Liver (tissue), 9 donors: ENCODE results near the gene CREG2. TPM values are rescaled to one million over a fixed set of nuclear protein-coding genes. Genes with fewer than 3 reads are reported as not detected.

Source experiments
- DNase-seq: peaks from one replicate; pipeline ENCODE4 v3.0.0-alpha.2; 2017; ENCODE audit warnings: low spot score
- H3K27ac ChIP-seq, 2 donors: one replicate each; pipeline ENCODE4 v1.7.0; 2013; ENCODE audit warnings: inconsistent platforms in 2 of 2, low read length in 2 of 2, control low read depth in 1 of 2, low read depth in 1 of 2, mild to moderate bottlenecking in 1 of 2
- H3K27me3 ChIP-seq, 4 donors: one replicate each; pipeline versions ENCODE4 v1.6.1 to v1.7.0; 2013; ENCODE audit warnings: low read length in 3 of 4, inconsistent platforms in 1 of 4, mild to moderate bottlenecking in 1 of 4, moderate library complexity in 1 of 4; ENCODE audit not compliant: control insufficient read depth in 4 of 4, insufficient read depth in 4 of 4
- H3K36me3 ChIP-seq, 4 donors: one replicate each; pipeline versions ENCODE4 v1.6.1 to v1.7.0; 2013; ENCODE audit warnings: low read length in 3 of 4, mild to moderate bottlenecking in 3 of 4, low read depth in 1 of 4, moderate library complexity in 1 of 4; ENCODE audit not compliant: control insufficient read depth in 4 of 4, insufficient read depth in 3 of 4
- H3K4me1 ChIP-seq, 4 donors: one replicate each; pipeline versions ENCODE4 v1.6.1 to v1.7.0; 2013; ENCODE audit warnings: low read length in 3 of 4, mild to moderate bottlenecking in 3 of 4, moderate library complexity in 1 of 4; ENCODE audit not compliant: control insufficient read depth in 4 of 4, insufficient read depth in 4 of 4
- H3K4me3 ChIP-seq, 3 donors: one replicate each; pipeline versions ENCODE4 v1.6.1 to v1.7.0; 2013; ENCODE audit warnings: low read length in 3 of 3, control low read depth in 1 of 3, low read depth in 1 of 3, mild to moderate bottlenecking in 1 of 3
- H3K9ac ChIP-seq, 2 donors: one replicate each; pipeline ENCODE4 v1.7.0; 2013; ENCODE audit warnings: low read length in 2 of 2, mild to moderate bottlenecking in 2 of 2, moderate library complexity in 2 of 2, control low read depth in 1 of 2, low read depth in 1 of 2
- H3K9me3 ChIP-seq, 4 donors: one replicate each; pipeline versions ENCODE4 v1.6.1 to v1.7.0; 2013; ENCODE audit warnings: low read length in 3 of 4; ENCODE audit not compliant: control insufficient read depth in 4 of 4
- ATF3 ChIP-seq: IDR thresholded peaks from 2 replicates; pipeline ENCODE4 v1.6.1; 2016; ENCODE audit warnings: antibody characterized with exemption
- CTCF ChIP-seq: fragments of 150-350 bp; IDR thresholded peaks from 2 replicates; pipeline ENCODE4 v1.5.1; 2017; ENCODE audit warnings: improper control_type of control experiment, low read depth, low read length; ENCODE audit not compliant: missing input control
- EGR1 ChIP-seq, 2 donors: IDR thresholded peaks; 2 replicates each; pipeline ENCODE4 v1.6.1; 2016 to 2018; ENCODE audit warnings: antibody characterized with exemption in 2 of 2, low read depth in 2 of 2
- FOXA1 ChIP-seq: IDR thresholded peaks from 2 replicates; pipeline ENCODE4 v1.6.1; 2016; ENCODE audit warnings: antibody characterized with exemption
- FOXA2 ChIP-seq: IDR thresholded peaks from 2 replicates; pipeline ENCODE4 v1.6.1; 2016; ENCODE audit warnings: antibody characterized with exemption
- GABPA ChIP-seq, 2 donors: IDR thresholded peaks in 1 of 2; conservative IDR thresholded peaks in 1 of 2; 2 replicates each; pipeline ENCODE4 v1.6.1; 2016; ENCODE audit warnings: antibody characterized with exemption in 2 of 2, mild to moderate bottlenecking in 1 of 2, moderate library complexity in 1 of 2
- HNF4A ChIP-seq, 2 donors: conservative IDR thresholded peaks; 2 replicates each; pipeline ENCODE4 v1.6.1; 2016; ENCODE audit warnings: antibody characterized with exemption in 2 of 2, mild to moderate bottlenecking in 2 of 2
- HNF4G ChIP-seq: IDR thresholded peaks from 2 replicates; pipeline ENCODE4 v1.6.1; 2016; ENCODE audit warnings: antibody characterized with exemption
- JUND ChIP-seq, 2 donors: IDR thresholded peaks; 2 replicates each; pipeline ENCODE4 v1.6.1; 2016; ENCODE audit warnings: antibody characterized with exemption in 2 of 2
- MAX ChIP-seq: IDR thresholded peaks from 2 replicates; pipeline ENCODE4 v1.6.1; 2016; ENCODE audit warnings: antibody characterized with exemption
- NR2F2 ChIP-seq: IDR thresholded peaks from 2 replicates; pipeline ENCODE4 v1.6.1; 2016; ENCODE audit warnings: antibody characterized with exemption
- RAD21 ChIP-seq, 2 donors: IDR thresholded peaks; 2 replicates each; pipeline ENCODE4 v1.6.1; 2016; ENCODE audit warnings: antibody characterized with exemption in 2 of 2, mild to moderate bottlenecking in 2 of 2
- RXRA ChIP-seq, 2 donors: IDR thresholded peaks; 2 replicates each; pipeline ENCODE4 v1.6.1; 2017 to 2018; ENCODE audit warnings: antibody characterized with exemption in 2 of 2, mild to moderate bottlenecking in 1 of 2
- SP1 ChIP-seq: IDR thresholded peaks from 2 replicates; pipeline ENCODE4 v1.6.1; 2018; ENCODE audit warnings: antibody characterized with exemption, mild to moderate bottlenecking
- TAF1 ChIP-seq: conservative IDR thresholded peaks from 2 replicates; pipeline ENCODE4 v1.6.1; 2016; ENCODE audit warnings: antibody characterized with exemption, mild to moderate bottlenecking
- YY1 ChIP-seq: IDR thresholded peaks from 2 replicates; pipeline ENCODE4 v1.6.1; 2016; ENCODE audit warnings: antibody characterized with exemption, mild to moderate bottlenecking
- ZBTB33 ChIP-seq: IDR thresholded peaks from 2 replicates; pipeline ENCODE4 v1.6.1; 2016; ENCODE audit warnings: antibody characterized with exemption
- WGBS: extraction: QIAGEN DNeasy Blood & Tissue Kit; methylation state at CpG from one replicate; pipeline ENCODE4 v1.1.7; 2013; 5-methylcytosine and 5-hydroxymethylcytosine counted together
- polyA plus RNA-seq, 2 donors: library from polyadenylated mRNA; stranded (reverse) in 1 of 2; unstranded in 1 of 2; fragments of 200-250 nt in 1 of 2; fragments of >200 nt in 1 of 2; fragmentation: Nextera tagmentation in 1 of 2; extraction: Ambion mirVana in 1 of 2; gene quantifications; one replicate each; pipeline versions ENCODE4 v1.2.1 to v1.2.3, GENCODE V29; 2013 to 2015
- total RNA-seq, 2 donors: library from RNA; depleted of rRNA; stranded (reverse); fragments of >200 nt; gene quantifications; one replicate each; pipeline ENCODE4 v1.2.3, GENCODE V29; 2014
- donor health status: healthy.
- donor health status: healthy.
- donor health status: healthy.
- donor health status: healthy.
- donor health status: healthy.

CREG2 gene
- total and polyA plus RNA-seq, 4 donors, result 0.05 TPM; not detected in 3

- H3K9ac ChIP-seq, result no peak overlapping the region
- no peaks in the 10 kb centered on the region for H3K9me3 ChIP-seq
- H3K4me1 ChIP-seq, result no peaks in the 10 kb centered on the region
- WGBS, result 78% methylated on average over 11 of the region's 11 CpGs
- H3K4me3 ChIP-seq, result no peak overlapping the region
- no peak overlapping the region for H3K27ac ChIP-seq
- H3K36me3 ChIP-seq, result no peaks in the 10 kb centered on the region
- TF ChIP-seq CTCF (no peak), RAD21 (IDR thresholded peaks at IDR 0.05) (no peak)
- no peak for DNase-seq
- H3K27me3 ChIP-seq, result no peaks in the 10 kb centered on the region
Measured at GRCh38 chr2:101380376-101380775, 6.9 kb downstream of the CREG2 start.

- Histone ChIP-seq H3K27ac (no peak overlapping the region), H3K4me3 (no peak overlapping the region), H3K9ac (no peak overlapping the region), H3K9me3 (no peaks in the 10 kb centered on the region), H3K27me3 (no peaks in the 10 kb centered on the region), H3K36me3 (no peaks in the 10 kb centered on the region), H3K4me1 (no peaks in the 10 kb centered on the region)
- no peak for TF ChIP-seq HNF4G
- no peak for TF ChIP-seq FOXA1
- TF ChIP-seq EGR1 (IDR thresholded peaks at IDR 0.05; ENCODE audit: low read depth in 2 of 2), result no peak
- TF ChIP-seq ZBTB33, result no peak
- TF ChIP-seq ATF3, result no peak
- no peak for TF ChIP-seq RAD21 (IDR thresholded peaks at IDR 0.05)
- no peak for TF ChIP-seq FOXA2
- no peak for TF ChIP-seq NR2F2
- no peak for TF ChIP-seq CTCF
- TF ChIP-seq MAX, result no peak
- no peak for TF ChIP-seq JUND (IDR thresholded peaks at IDR 0.05)
- TF ChIP-seq SP1, result no peak
- no peak for TF ChIP-seq HNF4A (conservative IDR thresholded peaks at IDR 0.05)
- no peak for TF ChIP-seq YY1
- TF ChIP-seq RXRA (IDR thresholded peaks at IDR 0.05), result no peak
- no peak for TF ChIP-seq TAF1
- TF ChIP-seq GABPA (IDR thresholded peaks at IDR 0.05 in 1 of 2, conservative IDR thresholded peaks at IDR 0.05 in 1 of 2), result no peak
- WGBS, result 91% methylated on average over 2 of the region's 2 CpGs
- no peak for DNase-seq
Measured at GRCh38 chr2:101379091-101379490, 8.2 kb downstream of the CREG2 start.
